Kidney (tissue), 14 donors: ENCODE measurements around the gene SOCS1. TPM values are rescaled to one million over a fixed set of nuclear protein-coding genes. Genes with fewer than 3 reads are reported as not detected.

Experiments
- DNase-seq, 5 donors: peaks; one replicate each; pipeline ENCODE4 v3.0.0-alpha.2; 2013 to 2020
- FAIRE-seq: peaks from 2 replicates; lab custom pipeline; 2012; peaks lifted over from hg19 to GRCh38; lab: Jason Lieb, UNC
- H3K27ac ChIP-seq, 2 donors: one replicate each; pipeline ENCODE4 v1.7.0; 2013; ENCODE audit warnings: low read depth in 2 of 2, low read length in 2 of 2, inconsistent platforms in 1 of 2
- H3K27me3 ChIP-seq: one replicate; pipeline ENCODE4 v1.7.1; 2013; ENCODE audit warnings: low read length, inconsistent platforms; ENCODE audit not compliant: control insufficient read depth, insufficient read depth
- H3K36me3 ChIP-seq, 3 donors: one replicate each; pipeline versions ENCODE4 v1.7.0 to v1.7.1; 2013; ENCODE audit warnings: low read length in 3 of 3, control low read depth in 1 of 3, inconsistent platforms in 1 of 3; ENCODE audit not compliant: insufficient read depth in 3 of 3, control insufficient read depth in 2 of 3
- H3K4me1 ChIP-seq, 3 donors: one replicate each; pipeline versions ENCODE4 v1.7.0 to v1.7.1; 2013; ENCODE audit warnings: low read length in 3 of 3, inconsistent platforms in 1 of 3, low read depth in 1 of 3; ENCODE audit not compliant: control insufficient read depth in 2 of 3, insufficient read depth in 2 of 3
- H3K4me3 ChIP-seq, 3 donors: one replicate each; pipeline versions ENCODE4 v1.7.0 to v1.8.1; 2013; ENCODE audit warnings: low read length in 3 of 3, control low read depth in 1 of 3, inconsistent platforms in 1 of 3
- H3K9ac ChIP-seq, 3 donors: one replicate each; pipeline versions ENCODE4 v1.7.0 to v1.7.1; 2013; ENCODE audit warnings: low read length in 3 of 3, control low read depth in 1 of 3, inconsistent platforms in 1 of 3
- H3K9me3 ChIP-seq, 3 donors: one replicate each; pipeline versions ENCODE4 v1.7.0 to v1.7.1; 2013; ENCODE audit warnings: low read length in 3 of 3, control low read depth in 1 of 3, inconsistent platforms in 1 of 3; ENCODE audit not compliant: control insufficient read depth in 2 of 3, insufficient read depth in 1 of 3
- intact Hi-C: fragments of 100-400 bp; cut with DNase I; formaldehyde crosslinking; loops from one replicate; pipeline ENCODE4 v1.11.1; 2022
- polyA plus RNA-seq: library from polyadenylated mRNA; stranded (reverse); fragments of 350-450 nt; fragmentation: Illumina TruSeq; extraction: RNeasy Lipid Tissue Mini Kit (QIAGEN cat#74804); gene quantifications from one replicate; pipeline ENCODE4 v1.2.3, GENCODE V29; 2014; ENCODE audit warnings: low read depth, low replicate concordance; ENCODE audit not compliant: insufficient read depth
- total RNA-seq: library from RNA; stranded (reverse); fragmentation: NEBNext Ultra II Directional; extraction: Animal tissue kit (Norgen Biotek cat#: 25700); gene quantifications from one replicate; pipeline ENCODE4 v1.2.1, GENCODE V29; 2021
- TF ChIP-seq, protein P1 (sequence below): IDR thresholded peaks from 3 replicates; pipeline ENCODE4 v1.5.1; 2012; ENCODE audit warnings: mild to moderate bottlenecking, moderate library complexity, borderline replicate concordance; ENCODE audit not compliant: insufficient read depth; ENCODE audit errors: extremely low read depth
- donor health status: control.
- donor health status: control.
- donor health status: control.
- donor health status: control.
- donor health status: control.
- donor health status: DM: yes; HTN: yes; CAD: no.
- donor health status: Normal renal cell carcinoma (clear cell type).

Gene SOCS1
- total and polyA plus RNA-seq, 2 donors from 2014 or later = 10.4 to 21.8 TPM

DNA sequence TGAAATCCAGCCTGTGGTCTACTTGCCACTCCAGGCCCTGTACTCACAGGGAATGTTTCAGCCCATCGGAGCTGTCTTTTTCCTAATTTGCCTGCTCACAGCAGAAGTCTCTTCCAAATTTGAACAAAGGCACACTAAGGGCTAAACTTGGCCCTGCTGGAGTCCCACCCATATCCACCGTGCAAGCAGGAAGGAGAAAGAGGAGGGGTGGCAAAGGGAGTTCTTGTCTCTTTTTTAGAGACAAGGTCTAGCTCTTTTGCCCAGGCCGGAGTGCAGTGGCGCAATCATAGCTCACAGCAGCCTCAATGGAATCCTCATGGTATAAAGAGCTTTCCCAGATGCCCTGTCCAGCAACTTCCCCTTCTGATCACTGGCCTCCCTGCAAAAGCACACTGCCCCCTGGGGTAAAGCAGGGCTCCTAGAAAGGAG, 27.8 kb upstream of the SOCS1 start:
- no peak for FAIRE-seq
- no peak overlapping the region for H3K9ac ChIP-seq
- no peak overlapping the region for H3K4me3 ChIP-seq
- H3K9me3 ChIP-seq = no peaks in the 10 kb centered on the region
- DNase-seq = peak in 1 of 5 donors; percentile 19
- TF ChIP-seq, protein P1, sequence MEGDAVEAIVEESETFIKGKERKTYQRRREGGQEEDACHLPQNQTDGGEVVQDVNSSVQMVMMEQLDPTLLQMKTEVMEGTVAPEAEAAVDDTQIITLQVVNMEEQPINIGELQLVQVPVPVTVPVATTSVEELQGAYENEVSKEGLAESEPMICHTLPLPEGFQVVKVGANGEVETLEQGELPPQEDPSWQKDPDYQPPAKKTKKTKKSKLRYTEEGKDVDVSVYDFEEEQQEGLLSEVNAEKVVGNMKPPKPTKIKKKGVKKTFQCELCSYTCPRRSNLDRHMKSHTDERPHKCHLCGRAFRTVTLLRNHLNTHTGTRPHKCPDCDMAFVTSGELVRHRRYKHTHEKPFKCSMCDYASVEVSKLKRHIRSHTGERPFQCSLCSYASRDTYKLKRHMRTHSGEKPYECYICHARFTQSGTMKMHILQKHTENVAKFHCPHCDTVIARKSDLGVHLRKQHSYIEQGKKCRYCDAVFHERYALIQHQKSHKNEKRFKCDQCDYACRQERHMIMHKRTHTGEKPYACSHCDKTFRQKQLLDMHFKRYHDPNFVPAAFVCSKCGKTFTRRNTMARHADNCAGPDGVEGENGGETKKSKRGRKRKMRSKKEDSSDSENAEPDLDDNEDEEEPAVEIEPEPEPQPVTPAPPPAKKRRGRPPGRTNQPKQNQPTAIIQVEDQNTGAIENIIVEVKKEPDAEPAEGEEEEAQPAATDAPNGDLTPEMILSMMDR = no peak
- no peaks in the 10 kb centered on the region for H3K36me3 ChIP-seq
- no peak overlapping the region for H3K27ac ChIP-seq
- intact Hi-C loops = no loop called here
- H3K27me3 ChIP-seq = no peaks in the 10 kb centered on the region
- H3K4me1 ChIP-seq = no peaks in the 10 kb centered on the region

GRCh38 chr16:11280616-11281522, 24.9 kb upstream of the SOCS1 start, which contains the start of gene PRM1:
Gene PRM1 (minus strand): TSS chr16:11281330. CDS start chr16:11281238, 92 bp downstream.
- Histone ChIP-seq H3K27ac (no peak within 1 kb of the TSS), H3K36me3 (no peaks in the 10 kb centered on the region), H3K9me3 (no peaks in the 10 kb centered on the region), H3K9ac (no peak within 1 kb of the TSS), H3K27me3 (no peaks in the 10 kb centered on the region), H3K4me3 (no peak within 1 kb of the TSS), H3K4me1 (no peaks in the 10 kb centered on the region)
- TF ChIP-seq, protein P1 = no peak
- intact Hi-C loops = no loop called here
- FAIRE-seq (no peak), DNase-seq (peak in 2 of 5 donors; percentile 33 to 75)

DNA sequence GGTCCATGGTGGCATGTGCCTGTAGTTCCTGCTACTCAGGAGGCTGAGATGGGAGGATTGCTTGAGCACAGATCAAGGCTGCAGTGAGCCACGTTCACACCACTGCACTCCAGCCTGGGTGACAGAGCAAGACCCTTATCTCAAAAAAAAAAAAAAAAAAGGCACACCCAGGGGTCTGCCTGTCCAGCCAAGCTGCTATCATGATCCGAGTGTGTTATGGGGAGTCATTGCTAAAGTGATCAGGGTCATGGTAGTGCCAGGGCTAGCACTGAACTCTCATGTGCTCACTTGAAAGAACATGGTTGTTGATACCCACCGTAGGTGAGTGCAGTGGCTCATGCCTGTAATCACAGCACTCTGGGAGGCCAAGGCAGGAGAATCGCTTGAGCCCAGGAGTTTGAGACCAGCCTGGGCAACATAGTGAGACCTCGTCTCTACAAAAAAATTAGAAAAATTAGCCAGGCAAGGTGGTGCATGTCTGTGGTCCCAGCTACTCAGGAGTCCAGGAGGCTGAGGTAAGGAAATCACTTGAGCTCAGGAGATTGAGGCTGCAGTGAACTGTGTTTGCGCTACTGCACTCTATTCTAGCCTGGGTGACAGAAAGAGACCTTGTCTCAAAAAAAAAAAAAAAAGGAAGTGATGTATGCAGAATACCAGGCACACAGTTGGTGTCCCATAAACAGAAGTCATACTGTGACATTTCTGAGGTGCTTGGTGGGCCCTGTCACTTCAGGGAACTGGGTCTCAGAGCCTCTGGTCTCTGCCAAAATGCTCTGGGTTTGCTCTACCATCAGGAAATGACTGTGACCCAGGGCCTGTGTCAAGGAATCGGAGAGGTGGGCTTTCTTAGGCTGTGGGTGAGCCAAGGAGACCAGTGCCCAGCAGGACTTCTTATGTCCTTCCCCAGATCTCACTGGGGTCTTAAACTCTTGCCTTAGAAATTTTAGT, 23.0 kb upstream of the SOCS1 start:
- H3K27me3 ChIP-seq = no peaks in the 10 kb centered on the region
- no peak overlapping the region for H3K4me3 ChIP-seq
- no peak overlapping the region for H3K9ac ChIP-seq
- intact Hi-C loops = no loop called here
- no peaks in the 10 kb centered on the region for H3K4me1 ChIP-seq
- H3K27ac ChIP-seq = no peak overlapping the region
- H3K36me3 ChIP-seq = no peaks in the 10 kb centered on the region
- no peak for DNase-seq
- no peak for FAIRE-seq
- H3K9me3 ChIP-seq = no peaks in the 10 kb centered on the region
- TF ChIP-seq, protein P1 = no peak
